Gastrocnemius medialis (tissue), 4 donors: ENCODE data around the gene CTNNA2.

Experiments used
- CTCF ChIP-seq, 5 experiments: fragments of 450-650 bp in 3 of 5; fragments of 200-600 bp in 2 of 5; sonication (generic) in 2 of 5; IDR thresholded peaks in 4 of 5; conservative IDR thresholded peaks in 1 of 5; 1 replicate in 4 of 5; 2 replicates in 1 of 5; pipeline ENCODE4 v1.5.1; 2016 to 2019; ENCODE audit warnings: antibody characterized with exemption in 5 of 5, mild to moderate bottlenecking in 3 of 5, moderate library complexity in 3 of 5
- POLR2A ChIP-seq, 2 donors: fragments of 450-650 bp; IDR thresholded peaks; one replicate each; pipeline ENCODE4 v1.6.1; 2017; ENCODE audit warnings: antibody characterized with exemption in 2 of 2, mild to moderate bottlenecking in 2 of 2, moderate library complexity in 2 of 2

- TF ChIP-seq POLR2A (IDR thresholded peaks at IDR 0.05): no peak
- no peak for TF ChIP-seq CTCF (IDR thresholded peaks at IDR 0.05 in 4 of 5, conservative IDR thresholded peaks at IDR 0.05 in 1 of 5)
These were observed 739.6 kb downstream of the CTNNA2 start for GRCh38 chr2:80252294-80252986.
